WTC11 (cell line): ENCODE data around the gene ZNHIT3. TPM values are rescaled to one million over a fixed set of nuclear protein-coding genes. Genes with fewer than 3 reads are reported as not detected.

Experiments
- ATAC-seq: fragments of 200-7000 bp; cut with Tn5 transposase; 2 replicates; pipeline ENCODE4 v1.10.0; 2021; ENCODE audit warnings: mild to moderate bottlenecking, moderate library complexity
- CTCF ChIA-PET: fragments of 300-600 bp; sonication (Branson Sonifier 250); formaldehyde crosslinking; loops from one replicate; lab custom pipeline; 2021; ENCODE audit warnings: antibody characterized with exemption; lab: Charles Lee
- POLR2A ChIA-PET: fragments of 350-600 bp; sonication (Branson Sonifier 250); formaldehyde crosslinking; loops from one replicate; lab custom pipeline; 2021; ENCODE audit warnings: antibody characterized with exemption; lab: Charles Lee
- DNase-seq: peaks from one replicate; pipeline ENCODE4 v3.0.0; 2021; ENCODE audit warnings: low spot score
- H3K27ac Mint-ChIP-seq: 2 replicates; pipeline ENCODE4 v1.8.0; 2021; ENCODE audit warnings: mixed read lengths
- H3K27me3 Mint-ChIP-seq: 2 replicates; pipeline ENCODE4 v1.8.0; 2021; ENCODE audit warnings: low read depth, mild to moderate bottlenecking, moderate library complexity, mixed read lengths
- H3K36me3 Mint-ChIP-seq: 2 replicates; pipeline ENCODE4 v1.8.0; 2021; ENCODE audit warnings: mixed read lengths
- H3K4me1 Mint-ChIP-seq: 2 replicates; pipeline ENCODE4 v1.8.0; 2022; ENCODE audit warnings: mixed read lengths
- H3K4me3 Mint-ChIP-seq: 2 replicates; pipeline ENCODE4 v1.8.0; 2021; ENCODE audit warnings: mild to moderate bottlenecking, moderate library complexity, mixed read lengths
- H3K9me3 Mint-ChIP-seq: 2 replicates; pipeline ENCODE4 v1.8.0; 2021; ENCODE audit warnings: mixed read lengths
- AR ChIP-seq: fragments of 250-450 bp; sonication (Bioruptor Pico); IDR thresholded peaks from 2 replicates; pipeline ENCODE4 v1.9.0; 2021; ENCODE audit warnings: mild to moderate bottlenecking
- CBFB ChIP-seq: sonication (generic); formaldehyde crosslinking; IDR thresholded peaks from 2 replicates; pipeline ENCODE4 v1.8.1; 2022; ENCODE audit warnings: mild to moderate bottlenecking, low read depth, missing genetic modification reagents
- CDX4 ChIP-seq: fragments of 250-450 bp; sonication (Bioruptor Pico); IDR thresholded peaks from 2 replicates; pipeline ENCODE4 v1.9.0; 2021; ENCODE audit warnings: moderate library complexity, mild to moderate bottlenecking, inconsistent platforms, borderline replicate concordance
- CREM ChIP-seq: sonication (generic); formaldehyde crosslinking; IDR thresholded peaks from 2 replicates; pipeline ENCODE4 v1.8.1; 2022; ENCODE audit warnings: mild to moderate bottlenecking, missing genetic modification reagents, moderate library complexity
- E2F1 ChIP-seq: sonication (generic); formaldehyde crosslinking; IDR thresholded peaks from 2 replicates; pipeline ENCODE4 v1.8.0; 2022; ENCODE audit warnings: mild to moderate bottlenecking, missing genetic modification reagents
- EMX1 ChIP-seq: fragments of 250-450 bp; sonication (Bioruptor Pico); IDR thresholded peaks from 2 replicates; pipeline ENCODE4 v1.8.0; 2021; ENCODE audit warnings: mild to moderate bottlenecking
- ERG ChIP-seq: fragments of 250-450 bp; sonication (Bioruptor Pico); IDR thresholded peaks from 2 replicates; pipeline ENCODE4 v1.8.0; 2021; ENCODE audit warnings: mild to moderate bottlenecking
- GTF2I ChIP-seq: fragments of 250-450 bp; sonication (Bioruptor Pico); conservative IDR thresholded peaks from 2 replicates; pipeline ENCODE4 v1.4.0; 2021; ENCODE audit warnings: mild to moderate bottlenecking
- IRF1 ChIP-seq: sonication (generic); formaldehyde crosslinking; IDR thresholded peaks from 2 replicates; pipeline ENCODE4 v1.8.0; 2023; ENCODE audit warnings: missing genetic modification reagents
- MAX ChIP-seq: sonication (generic); formaldehyde crosslinking; IDR thresholded peaks from 2 replicates; pipeline ENCODE4 v1.8.0; 2022; ENCODE audit warnings: mild to moderate bottlenecking, missing genetic modification reagents
- MYBL2 ChIP-seq: sonication (generic); formaldehyde crosslinking; IDR thresholded peaks from 2 replicates; pipeline ENCODE4 v1.8.1; 2023; ENCODE audit warnings: mild to moderate bottlenecking, moderate library complexity, missing genetic modification reagents
- NFE2L1 ChIP-seq: sonication (generic); formaldehyde crosslinking; IDR thresholded peaks from 2 replicates; pipeline ENCODE4 v1.8.1; 2023; ENCODE audit warnings: missing genetic modification reagents
- SMAD4 ChIP-seq: sonication (generic); formaldehyde crosslinking; IDR thresholded peaks from 2 replicates; pipeline ENCODE4 v1.8.0; 2022; ENCODE audit warnings: mild to moderate bottlenecking, missing genetic modification reagents
- TCF7 ChIP-seq: sonication (generic); formaldehyde crosslinking; IDR thresholded peaks from 2 replicates; pipeline ENCODE4 v1.8.0; 2022; ENCODE audit warnings: mild to moderate bottlenecking, low read depth, missing genetic modification reagents, moderate library complexity
- TP53 ChIP-seq: sonication (generic); formaldehyde crosslinking; IDR thresholded peaks from 2 replicates; pipeline ENCODE4 v1.8.1; 2023; ENCODE audit warnings: mild to moderate bottlenecking, missing genetic modification reagents
- ZNF219 ChIP-seq: sonication (generic); formaldehyde crosslinking; IDR thresholded peaks from 2 replicates; pipeline ENCODE4 v1.8.0; 2023; ENCODE audit warnings: missing genetic modification reagents, mild to moderate bottlenecking, borderline replicate concordance
- ZNF281 ChIP-seq: sonication (generic); formaldehyde crosslinking; IDR thresholded peaks from 2 replicates; pipeline ENCODE4 v1.8.0; 2023; ENCODE audit warnings: mild to moderate bottlenecking, missing genetic modification reagents
- ZSCAN18 ChIP-seq: fragments of 250-450 bp; sonication (Bioruptor Pico); IDR thresholded peaks from 2 replicates; pipeline ENCODE4 v2.1.2; 2022; ENCODE audit warnings: mild to moderate bottlenecking, moderate library complexity
- total RNA-seq: library from RNA; stranded (reverse); gene quantifications from 3 replicates; pipeline ENCODE4 v1.2.3, GENCODE V29; 2021

ZNHIT3 gene
- total RNA-seq, 1 experiment from 2014 or later = 47.0 TPM

GRCh38 chr17:36504156-36504545 is 17.7 kb downstream of the ZNHIT3 start:
- H3K4me3 Mint-ChIP-seq = no peak overlapping the region
- CTCF ChIA-PET = no interaction called here

GRCh38 chr17:36505171-36505570 is 18.7 kb downstream of the ZNHIT3 start:
- DNase-seq (no peak), ATAC-seq (no peak)
- Mint-ChIP-seq H3K27ac (no peak overlapping the region), H3K4me3 (no peak overlapping the region), H3K9me3 (no peaks in the 10 kb centered on the region), H3K27me3 (no peaks in the 10 kb centered on the region), H3K36me3 (peaks cover 79% of the 10 kb centered on the region), H3K4me1 (no peaks in the 10 kb centered on the region)
- POLR2A ChIA-PET = no interaction called here
- TF ChIP-seq MYBL2 (CRISPR knock-in tag) (no peak), CBFB (no peak), ZNF219 (CRISPR knock-in tag) (no peak), CDX4 (CRISPR knock-in tag) (no peak), E2F1 (no peak), CREM (CRISPR knock-in tag) (no peak), MAX (CRISPR knock-in tag) (no peak)
- CTCF ChIA-PET = no interaction called here

More at GRCh38 chr17:36504156-36504545, 17.7 kb downstream of the ZNHIT3 start:
- no peaks in the 10 kb centered on the region for H3K9me3 Mint-ChIP-seq
- no peak overlapping the region for H3K27ac Mint-ChIP-seq
- DNase-seq (no peak), ATAC-seq (no peak)
- no peaks in the 10 kb centered on the region for H3K4me1 Mint-ChIP-seq
- H3K36me3 Mint-ChIP-seq = peaks cover 72% of the 10 kb centered on the region
- POLR2A ChIA-PET = no interaction called here
- H3K27me3 Mint-ChIP-seq = no peaks in the 10 kb centered on the region
- TF ChIP-seq SMAD4 (CRISPR knock-in tag) = no peak
- no peak for TF ChIP-seq CBFB
- TF ChIP-seq ZNF281 (CRISPR knock-in tag) = no peak
- TF ChIP-seq TCF7 (CRISPR knock-in tag) = no peak
- no peak for TF ChIP-seq EMX1
- no peak for TF ChIP-seq NFE2L1 (CRISPR knock-in tag)
- TF ChIP-seq, all 79 proteins: peak for 0

GRCh38 chr17:36506249-36506826 is 19.9 kb downstream of the ZNHIT3 start:
- ChIA-PET POLR2A (no interaction called here), CTCF (interaction anchor here (1.0 to 1.4 kb wide), 2 partner anchors 23 to 28 kb away, joined by 3 read pairs; partner anchors contain the start of genes MYO19 and PIGW)
- Mint-ChIP-seq H3K4me1 (no peaks in the 10 kb centered on the region), H3K27ac (no peak overlapping the region), H3K36me3 (peaks cover 83% of the 10 kb centered on the region), H3K4me3 (no peak overlapping the region), H3K9me3 (no peaks in the 10 kb centered on the region), H3K27me3 (no peaks in the 10 kb centered on the region)
- ATAC-seq (no peak), DNase-seq (no peak)
- TF ChIP-seq ZSCAN18 (CRISPR knock-in tag) = no peak
- TF ChIP-seq ZNF219 (CRISPR knock-in tag) = no peak
- TF ChIP-seq GTF2I (CRISPR knock-in tag) = no peak
- no peak for TF ChIP-seq AR (CRISPR knock-in tag)
- no peak for TF ChIP-seq IRF1 (CRISPR knock-in tag)
- no peak for TF ChIP-seq TP53 (CRISPR knock-in tag)
- no peak for TF ChIP-seq ERG (CRISPR knock-in tag)
